Activated CD8-positive, alpha-beta memory T cell treated with anti-CD3 and anti-CD28 coated beads, Interleukin-2, amount 50 U/mL, for 1 hour (primary cell): ENCODE measurements around the gene RBM4.
"Not testable (repeated sequence)": the region's sequence is repeated elsewhere in the genome, so short reads cannot be mapped to it uniquely, and the experiment has no call there.

Experiments used
- DNase-seq: peaks from one replicate; pipeline ENCODE4 v3.0.0-alpha.2; 2020; ENCODE audit errors: extremely low read depth

Gene RBM4

GRCh38 chr11:66616379-66617154 is 21.9 kb upstream of the RBM4 start, which contains the start of gene RBM14:
RBM14 (plus strand) TSS chr11:66616630; CDS start chr11:66616721, 91 bp downstream.
- DNase-seq = peak; percentile 96

- no peak for DNase-seq
Observed at GRCh38 chr11:66617155-66617834, 21.2 kb upstream of the RBM4 start.

DNA sequence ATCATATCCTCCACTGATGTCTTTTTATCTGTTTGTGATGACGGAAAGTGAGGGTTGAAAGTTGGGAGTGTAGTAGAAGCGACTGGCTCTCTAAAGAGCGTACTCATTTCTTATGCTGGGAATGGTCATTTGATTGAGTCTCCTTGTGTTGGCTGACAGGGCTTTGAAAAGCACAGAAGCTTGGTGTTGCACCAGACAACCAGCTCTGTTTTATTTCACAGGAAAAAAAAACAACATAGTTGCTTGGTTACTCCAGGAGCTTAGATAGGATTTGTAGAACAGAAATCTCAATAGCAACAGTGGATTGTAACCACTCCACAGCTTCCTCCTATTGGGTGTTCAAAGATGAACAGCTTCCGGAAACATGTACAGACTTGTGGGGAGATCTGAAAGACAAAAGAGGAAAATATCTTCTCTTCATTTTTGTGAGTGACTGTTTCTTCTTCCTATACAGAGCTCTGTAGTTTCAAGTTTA is 19.4 kb upstream of the RBM4 start:
- peak; percentile 34 for DNase-seq

DNA sequence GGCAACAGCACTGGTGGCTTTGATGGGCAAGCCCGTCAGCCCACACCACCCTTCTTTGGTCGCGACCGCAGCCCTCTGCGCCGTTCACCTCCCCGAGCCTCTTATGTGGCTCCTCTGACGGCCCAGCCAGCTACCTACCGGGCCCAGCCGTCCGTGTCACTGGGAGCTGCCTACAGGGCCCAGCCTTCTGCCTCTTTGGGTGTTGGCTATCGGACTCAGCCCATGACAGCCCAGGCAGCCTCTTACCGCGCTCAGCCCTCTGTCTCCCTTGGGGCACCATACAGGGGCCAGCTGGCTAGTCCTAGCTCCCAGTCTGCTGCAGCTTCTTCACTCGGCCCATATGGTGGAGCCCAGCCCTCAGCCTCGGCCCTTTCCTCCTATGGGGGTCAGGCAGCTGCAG is 14.1 kb upstream of the RBM4 start:
- no peak for DNase-seq

DNA sequence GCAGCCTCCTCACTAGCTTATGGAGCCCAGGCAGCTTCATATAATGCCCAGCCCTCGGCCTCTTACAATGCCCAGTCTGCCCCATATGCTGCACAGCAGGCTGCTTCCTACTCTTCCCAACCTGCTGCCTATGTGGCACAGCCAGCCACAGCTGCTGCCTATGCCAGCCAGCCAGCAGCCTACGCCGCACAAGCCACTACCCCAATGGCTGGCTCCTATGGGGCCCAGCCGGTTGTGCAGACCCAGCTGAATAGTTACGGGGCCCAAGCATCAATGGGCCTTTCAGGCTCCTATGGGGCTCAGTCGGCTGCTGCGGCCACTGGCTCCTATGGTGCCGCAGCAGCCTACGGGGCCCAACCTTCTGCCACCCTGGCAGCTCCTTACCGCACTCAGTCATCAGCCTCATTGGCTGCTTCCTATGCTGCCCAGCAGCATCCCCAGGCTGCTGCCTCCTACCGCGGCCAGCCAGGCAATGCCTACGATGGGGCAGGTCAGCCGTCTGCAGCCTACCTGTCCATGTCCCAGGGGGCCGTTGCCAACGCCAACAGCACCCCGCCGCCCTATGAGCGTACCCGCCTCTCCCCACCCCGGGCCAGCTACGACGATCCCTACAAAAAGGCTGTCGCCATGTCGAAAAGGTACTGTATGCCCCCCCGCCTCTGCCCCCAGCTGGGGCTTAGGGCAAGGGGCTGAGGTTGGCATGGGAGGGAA is 13.3 kb upstream of the RBM4 start:
- DNase-seq = no peak

- no peak for DNase-seq
Observed at GRCh38 chr11:66625752-66626149, 12.8 kb upstream of the RBM4 start.

GRCh38 chr11:66626382-66626781 is 12.1 kb upstream of the RBM4 start:
- DNase-seq = no peak

DNA sequence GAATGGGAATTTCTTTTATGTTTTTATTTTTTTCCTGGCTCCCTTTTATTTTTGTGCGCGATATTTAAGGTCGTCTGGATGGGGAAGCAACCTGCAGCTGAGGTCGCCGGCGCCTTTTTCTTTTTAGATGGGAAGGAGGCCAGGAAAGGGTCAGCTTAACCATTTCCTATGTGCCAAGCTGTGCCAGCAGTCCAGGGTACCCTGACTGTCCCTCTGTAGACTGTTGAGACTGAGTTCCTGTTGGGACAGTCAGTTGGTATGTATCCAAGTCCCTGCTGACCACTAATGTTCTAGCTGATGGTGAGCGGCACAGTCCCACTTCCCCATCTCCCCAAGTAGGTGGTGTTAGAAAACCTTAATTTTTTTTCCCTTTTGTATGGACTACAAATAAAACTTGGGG is 11.6 kb upstream of the RBM4 start:
- no peak for DNase-seq

DNA sequence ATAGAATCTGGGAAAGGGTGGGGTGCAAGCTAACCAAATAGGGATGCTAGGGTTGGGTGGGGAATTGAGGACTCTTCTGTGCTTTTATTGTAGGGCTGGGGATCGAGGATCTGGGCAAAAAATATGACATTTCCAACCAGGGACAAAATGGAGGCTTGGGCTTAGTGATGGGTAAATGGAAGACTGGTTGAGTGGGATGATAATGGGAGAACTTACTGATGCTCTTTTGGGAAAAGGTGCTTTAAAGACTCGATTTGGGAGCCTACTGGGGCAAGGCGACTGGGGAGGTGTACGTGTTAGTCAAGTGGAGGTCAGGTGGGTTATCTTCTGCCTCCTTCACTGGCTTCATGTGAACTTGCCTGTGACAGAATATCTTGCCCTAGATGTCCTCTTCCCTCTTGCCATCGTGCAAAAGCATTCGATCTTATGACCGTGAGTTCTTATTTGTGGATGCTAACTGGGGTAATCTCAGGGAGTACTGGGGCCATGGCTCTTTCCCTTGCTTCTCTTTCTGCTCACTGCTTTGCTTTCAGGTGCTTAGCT is 10.4 kb upstream of the RBM4 start:
- no peak for DNase-seq

GRCh38 chr11:66629356-66629755 is 9.1 kb upstream of the RBM4 start:
- no peak for DNase-seq

GRCh38 chr11:66631883-66632282 is 6.6 kb upstream of the RBM4 start:
- no peak for DNase-seq

DNA sequence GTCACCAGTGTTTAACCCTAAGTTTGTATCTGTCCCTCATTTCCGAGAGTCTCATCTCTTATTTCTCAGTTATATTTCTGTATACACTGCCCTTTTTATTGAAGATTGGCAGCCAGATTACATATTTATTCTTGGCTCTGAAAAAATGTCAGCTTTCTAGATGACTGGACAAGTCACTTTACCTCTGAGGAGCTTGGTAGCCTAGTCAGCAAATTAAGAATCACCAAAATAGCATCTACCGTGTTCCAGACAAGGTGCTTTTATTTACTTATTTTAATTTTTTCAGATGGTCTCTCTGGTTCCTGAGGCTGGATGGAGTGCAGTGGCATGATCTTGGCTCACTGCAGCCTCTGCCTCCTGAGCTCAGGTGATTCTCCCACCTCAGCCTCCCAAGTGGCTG is 5.6 kb upstream of the RBM4 start:
- DNase-seq = no peak

- DNase-seq = no peak
Observed at GRCh38 chr11:66636411-66636810, 2.1 kb upstream of the RBM4 start.

DNA sequence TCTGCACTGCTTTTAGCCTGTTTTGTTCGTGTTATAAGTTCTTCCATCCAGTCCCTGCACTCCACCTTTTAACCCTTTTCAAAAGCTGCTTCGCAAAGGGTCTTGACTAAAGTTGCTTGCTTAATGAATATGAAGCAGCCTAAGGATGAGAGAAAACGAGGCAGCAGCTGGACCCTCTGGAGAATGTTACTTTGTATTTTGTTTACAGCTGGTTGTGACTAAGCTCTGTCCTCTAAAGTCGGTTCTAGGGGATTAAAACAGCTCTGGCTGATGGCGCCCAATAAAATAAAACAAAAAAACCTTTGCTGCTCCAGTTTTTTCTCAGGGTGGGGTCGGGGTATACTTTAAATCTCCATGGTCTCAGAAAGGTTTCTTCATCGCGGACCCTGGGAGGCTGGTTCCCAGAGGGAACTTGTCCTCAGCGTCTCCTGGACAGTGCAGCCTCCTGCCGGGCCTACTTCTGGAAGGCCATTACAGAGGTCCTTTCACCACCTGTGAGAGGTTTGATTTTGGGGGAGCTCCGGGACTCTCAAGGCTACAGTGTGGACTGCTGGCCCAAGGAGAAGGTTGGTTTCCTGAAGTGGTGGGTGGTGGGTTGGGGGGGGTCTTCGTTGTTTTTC is 836 bp upstream of the RBM4 start:
- no peak for DNase-seq

DNA sequence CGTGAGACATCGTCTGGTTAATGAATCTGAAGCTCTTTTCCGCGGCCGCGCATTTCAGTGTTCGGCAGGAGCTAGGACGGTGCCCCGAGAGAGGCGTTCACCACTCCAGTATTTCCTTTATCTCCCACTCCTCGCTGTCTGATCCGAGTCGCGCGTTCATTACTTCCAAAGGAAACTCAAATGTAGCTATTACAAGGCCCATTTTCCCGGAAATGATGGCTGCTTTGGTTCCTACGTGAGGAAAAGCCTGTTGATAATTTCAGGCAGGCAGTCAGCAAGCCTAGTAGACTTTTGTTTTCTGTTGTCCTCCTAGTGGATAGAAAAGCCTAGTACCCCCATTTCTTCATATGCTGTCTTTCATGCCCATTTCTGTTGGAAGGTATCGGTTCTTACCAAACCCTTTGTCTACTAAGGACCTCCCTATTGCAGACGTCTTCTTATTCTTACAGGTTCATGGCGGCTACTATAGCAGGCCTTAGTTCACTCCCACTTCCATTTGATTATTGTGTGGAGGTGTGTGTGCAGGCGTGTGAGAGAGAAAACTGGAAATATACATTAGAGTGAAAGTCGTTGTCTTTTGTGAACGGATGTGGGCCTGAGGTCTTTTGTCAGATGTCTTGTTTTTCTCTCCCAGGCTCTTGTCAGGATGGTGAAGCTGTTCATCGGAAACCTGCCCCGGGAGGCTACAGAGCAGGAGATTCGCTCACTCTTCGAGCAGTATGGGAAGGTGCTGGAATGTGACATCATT is 737 bp downstream of the RBM4 start:
- no peak for DNase-seq

DNA sequence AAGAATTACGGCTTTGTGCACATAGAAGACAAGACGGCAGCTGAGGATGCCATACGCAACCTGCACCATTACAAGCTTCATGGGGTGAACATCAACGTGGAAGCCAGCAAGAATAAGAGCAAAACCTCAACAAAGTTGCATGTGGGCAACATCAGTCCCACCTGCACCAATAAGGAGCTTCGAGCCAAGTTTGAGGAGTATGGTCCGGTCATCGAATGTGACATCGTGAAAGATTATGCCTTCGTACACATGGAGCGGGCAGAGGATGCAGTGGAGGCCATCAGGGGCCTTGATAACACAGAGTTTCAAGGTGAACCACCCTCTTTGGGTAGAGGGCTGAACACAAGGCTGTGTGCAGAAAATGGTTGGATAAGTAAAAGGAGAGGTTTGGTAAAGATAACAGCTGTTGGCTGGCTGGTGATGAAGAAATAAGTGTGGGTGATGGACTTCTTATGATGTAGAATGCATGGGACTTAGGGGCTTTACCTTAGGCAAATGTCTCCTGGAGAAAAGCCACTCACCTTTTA is 1.4 kb downstream of the RBM4 start:
- not testable (repeated sequence) for DNase-seq

GRCh38 chr11:66641834-66642233 is 3.3 kb downstream of the RBM4 start:
- no peak for DNase-seq

- no peak for DNase-seq
Observed at GRCh38 chr11:66643745-66644437, 5.4 kb downstream of the RBM4 start.

- DNase-seq = no peak
Observed at GRCh38 chr11:66646828-66647227, 8.3 kb downstream of the RBM4 start.

DNA sequence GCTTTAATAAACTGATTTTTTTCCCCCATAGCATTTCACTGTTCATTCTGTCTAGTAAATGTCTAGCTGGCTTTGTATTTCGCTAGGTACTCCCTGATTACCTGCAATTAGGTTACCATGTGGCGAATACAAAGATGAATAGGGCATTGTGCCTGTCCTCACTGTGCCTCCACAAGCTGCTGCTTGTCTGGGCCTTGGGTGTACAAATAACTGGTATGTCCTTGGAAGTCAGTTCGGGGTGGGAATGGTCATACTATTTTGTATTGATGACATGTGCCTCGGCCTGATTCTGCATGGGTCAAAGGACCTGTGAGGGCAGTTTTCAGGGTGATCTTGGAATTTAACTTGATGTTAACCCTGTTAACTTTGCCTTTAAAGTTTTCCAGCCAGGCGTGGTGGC is 11.4 kb downstream of the RBM4 start:
- DNase-seq = no peak
